Stimulated activated CD4-positive, alpha-beta T cell treated with anti-CD3 and anti-CD28 coated beads, TNF-alpha, amount 100 ng/mL, for 4 hours (primary cell): ENCODE data around the gene OAT.
"Not testable (repeated sequence)": the region's sequence is repeated elsewhere in the genome, so short reads cannot be mapped to it uniquely, and the experiment has no call there.

Experiments
- DNase-seq, 3 experiments: peaks; one replicate each; pipeline ENCODE4 v3.0.0-alpha.2; 2020; ENCODE audit warnings: low read depth in 3 of 3

Gene OAT

GRCh38 chr10:124378881-124379471 lies 39.7 kb downstream of the OAT start:
- DNase-seq = no peak

GRCh38 chr10:124378271-124378670 lies 40.5 kb downstream of the OAT start:
- no peak for DNase-seq

- DNase-seq = no peak
Observed at GRCh38 chr10:124377101-124377500, 41.6 kb downstream of the OAT start.

- DNase-seq = no peak
Observed at GRCh38 chr10:124376411-124376810, 42.3 kb downstream of the OAT start.

- no peak for DNase-seq
Observed at GRCh38 chr10:124375691-124376090, 43.0 kb downstream of the OAT start.

- DNase-seq = no peak
Observed at GRCh38 chr10:124375353-124375614, 43.4 kb downstream of the OAT start.

- no peak for DNase-seq
Observed at GRCh38 chr10:124374535-124375352, 44.0 kb downstream of the OAT start.

- no peak for DNase-seq
Observed at GRCh38 chr10:124372899-124373298, 45.8 kb downstream of the OAT start.

GRCh38 chr10:124370426-124370825 lies 48.3 kb downstream of the OAT start:
- no peak for DNase-seq

GRCh38 chr10:124369986-124370385 lies 48.7 kb downstream of the OAT start:
- no peak for DNase-seq

GRCh38 chr10:124369533-124369932 lies 49.2 kb downstream of the OAT start:
- DNase-seq = not testable (repeated sequence)

GRCh38 chr10:124369066-124369465 lies 49.7 kb downstream of the OAT start:
- no peak for DNase-seq

- DNase-seq = no peak
Observed at GRCh38 chr10:124367936-124368335, 50.8 kb downstream of the OAT start.

- DNase-seq = no peak
Observed at GRCh38 chr10:124367414-124367813, 51.3 kb downstream of the OAT start.

GRCh38 chr10:124366825-124367224 lies 51.9 kb downstream of the OAT start:
- DNase-seq = no peak

- no peak for DNase-seq
Observed at GRCh38 chr10:124366343-124366742, 52.4 kb downstream of the OAT start.

GRCh38 chr10:124364674-124365073 lies 54.0 kb downstream of the OAT start:
- no peak for DNase-seq

- DNase-seq = no peak
Observed at GRCh38 chr10:124362568-124362967, 56.2 kb downstream of the OAT start.

GRCh38 chr10:124359336-124359832 lies 59.3 kb downstream of the OAT start:
- DNase-seq = no peak

- no peak for DNase-seq
Observed at GRCh38 chr10:124357561-124357885, 61.2 kb downstream of the OAT start.

- DNase-seq = no peak
Observed at GRCh38 chr10:124356701-124357560, 61.8 kb downstream of the OAT start.
